HG03095 (cell line): ENCODE data around the gene RABEP2.

Experiments used
- ATAC-seq: cut with Tn5 transposase; IDR thresholded peaks from one replicate; pipeline ENCODE4 v1.9.1; 2021; ENCODE audit warnings: moderate library complexity; ENCODE audit not compliant: unreplicated experiment

RABEP2 gene

GRCh38 chr16:28859326-28859725, 65.7 kb downstream of the RABEP2 start:
- ATAC-seq: no peak

DNA sequence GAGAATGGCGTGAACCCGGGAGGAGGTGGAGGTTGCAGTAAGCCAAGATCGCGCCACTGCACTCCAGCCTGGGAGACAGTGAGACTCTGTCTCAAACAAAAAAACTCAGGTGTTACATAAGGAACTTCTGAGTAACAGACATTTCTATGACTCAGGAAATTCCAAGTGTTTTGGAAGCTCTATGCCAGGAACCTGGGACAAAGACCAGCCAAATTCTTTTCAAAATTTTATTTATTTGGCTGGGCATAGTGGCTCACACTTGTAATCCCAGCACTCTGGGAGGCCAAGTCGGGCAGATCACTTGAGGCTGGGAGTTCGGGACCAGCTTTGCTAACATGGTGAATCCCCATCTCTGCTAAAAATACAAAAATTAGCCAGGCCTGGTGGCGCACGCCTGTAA, 66.6 kb downstream of the RABEP2 start:
- no peak for ATAC-seq
